Liver (tissue), 3 donors: ENCODE measurements around the gene ALCAM.

Experiments
- HNF4G ChIP-seq: IDR thresholded peaks from 2 replicates; pipeline ENCODE4 v1.6.1; 2016; ENCODE audit warnings: antibody characterized with exemption
- JUND ChIP-seq, 2 donors: IDR thresholded peaks; 2 replicates each; pipeline ENCODE4 v1.6.1; 2016; ENCODE audit warnings: antibody characterized with exemption in 2 of 2
- TAF1 ChIP-seq: conservative IDR thresholded peaks from 2 replicates; pipeline ENCODE4 v1.6.1; 2016; ENCODE audit warnings: antibody characterized with exemption, mild to moderate bottlenecking
- YY1 ChIP-seq: IDR thresholded peaks from 2 replicates; pipeline ENCODE4 v1.6.1; 2016; ENCODE audit warnings: antibody characterized with exemption, mild to moderate bottlenecking
- TF ChIP-seq, protein P1 (sequence below): fragments of 150-350 bp; IDR thresholded peaks from 2 replicates; pipeline ENCODE4 v1.5.1; 2017; ENCODE audit warnings: improper control_type of control experiment, low read depth, low read length; ENCODE audit not compliant: missing input control
- TF ChIP-seq, protein P2 (sequence below): IDR thresholded peaks from 2 replicates; pipeline ENCODE4 v1.6.1; 2016; ENCODE audit warnings: antibody characterized with exemption, mild to moderate bottlenecking
- donor health status: healthy.
- donor health status: healthy.

DNA sequence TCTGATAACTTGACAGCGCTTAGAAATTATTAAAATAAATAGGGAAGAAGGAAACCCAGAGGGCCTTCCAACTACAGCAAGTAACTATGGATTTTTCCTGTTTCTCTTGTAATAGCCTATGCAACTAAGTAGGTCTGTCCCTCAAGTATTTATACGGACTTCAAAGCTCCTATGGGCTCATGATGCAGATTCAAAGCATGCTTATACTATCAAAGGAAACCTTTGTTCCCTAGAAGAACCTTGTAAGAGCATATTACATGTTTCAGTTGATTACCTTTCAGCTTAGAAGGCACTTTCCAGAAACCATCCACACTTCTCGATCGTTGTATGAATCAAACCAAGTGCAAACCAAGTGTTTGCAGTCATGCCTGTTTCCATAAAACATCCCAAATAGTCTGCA lies 158.8 kb downstream of the ALCAM start:
- TF ChIP-seq YY1 (no peak), JUND (IDR thresholded peaks at IDR 0.05) (no peak), TAF1 (no peak), HNF4G (no peak)
- TF ChIP-seq, protein P1, sequence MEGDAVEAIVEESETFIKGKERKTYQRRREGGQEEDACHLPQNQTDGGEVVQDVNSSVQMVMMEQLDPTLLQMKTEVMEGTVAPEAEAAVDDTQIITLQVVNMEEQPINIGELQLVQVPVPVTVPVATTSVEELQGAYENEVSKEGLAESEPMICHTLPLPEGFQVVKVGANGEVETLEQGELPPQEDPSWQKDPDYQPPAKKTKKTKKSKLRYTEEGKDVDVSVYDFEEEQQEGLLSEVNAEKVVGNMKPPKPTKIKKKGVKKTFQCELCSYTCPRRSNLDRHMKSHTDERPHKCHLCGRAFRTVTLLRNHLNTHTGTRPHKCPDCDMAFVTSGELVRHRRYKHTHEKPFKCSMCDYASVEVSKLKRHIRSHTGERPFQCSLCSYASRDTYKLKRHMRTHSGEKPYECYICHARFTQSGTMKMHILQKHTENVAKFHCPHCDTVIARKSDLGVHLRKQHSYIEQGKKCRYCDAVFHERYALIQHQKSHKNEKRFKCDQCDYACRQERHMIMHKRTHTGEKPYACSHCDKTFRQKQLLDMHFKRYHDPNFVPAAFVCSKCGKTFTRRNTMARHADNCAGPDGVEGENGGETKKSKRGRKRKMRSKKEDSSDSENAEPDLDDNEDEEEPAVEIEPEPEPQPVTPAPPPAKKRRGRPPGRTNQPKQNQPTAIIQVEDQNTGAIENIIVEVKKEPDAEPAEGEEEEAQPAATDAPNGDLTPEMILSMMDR: no peak
- TF ChIP-seq, protein P2, sequence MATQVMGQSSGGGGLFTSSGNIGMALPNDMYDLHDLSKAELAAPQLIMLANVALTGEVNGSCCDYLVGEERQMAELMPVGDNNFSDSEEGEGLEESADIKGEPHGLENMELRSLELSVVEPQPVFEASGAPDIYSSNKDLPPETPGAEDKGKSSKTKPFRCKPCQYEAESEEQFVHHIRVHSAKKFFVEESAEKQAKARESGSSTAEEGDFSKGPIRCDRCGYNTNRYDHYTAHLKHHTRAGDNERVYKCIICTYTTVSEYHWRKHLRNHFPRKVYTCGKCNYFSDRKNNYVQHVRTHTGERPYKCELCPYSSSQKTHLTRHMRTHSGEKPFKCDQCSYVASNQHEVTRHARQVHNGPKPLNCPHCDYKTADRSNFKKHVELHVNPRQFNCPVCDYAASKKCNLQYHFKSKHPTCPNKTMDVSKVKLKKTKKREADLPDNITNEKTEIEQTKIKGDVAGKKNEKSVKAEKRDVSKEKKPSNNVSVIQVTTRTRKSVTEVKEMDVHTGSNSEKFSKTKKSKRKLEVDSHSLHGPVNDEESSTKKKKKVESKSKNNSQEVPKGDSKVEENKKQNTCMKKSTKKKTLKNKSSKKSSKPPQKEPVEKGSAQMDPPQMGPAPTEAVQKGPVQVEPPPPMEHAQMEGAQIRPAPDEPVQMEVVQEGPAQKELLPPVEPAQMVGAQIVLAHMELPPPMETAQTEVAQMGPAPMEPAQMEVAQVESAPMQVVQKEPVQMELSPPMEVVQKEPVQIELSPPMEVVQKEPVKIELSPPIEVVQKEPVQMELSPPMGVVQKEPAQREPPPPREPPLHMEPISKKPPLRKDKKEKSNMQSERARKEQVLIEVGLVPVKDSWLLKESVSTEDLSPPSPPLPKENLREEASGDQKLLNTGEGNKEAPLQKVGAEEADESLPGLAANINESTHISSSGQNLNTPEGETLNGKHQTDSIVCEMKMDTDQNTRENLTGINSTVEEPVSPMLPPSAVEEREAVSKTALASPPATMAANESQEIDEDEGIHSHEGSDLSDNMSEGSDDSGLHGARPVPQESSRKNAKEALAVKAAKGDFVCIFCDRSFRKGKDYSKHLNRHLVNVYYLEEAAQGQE: no peak
